K562 (cell line): ENCODE measurements around the gene MLN. TPM values are rescaled to one million over a fixed set of nuclear protein-coding genes. Genes with fewer than 3 reads are reported as not detected.

Experiments used
- ATAC-seq: fragments of 200-7000 bp; cut with Tn5 transposase; 3 replicates; pipeline ENCODE4 v1.9.1; 2020; ENCODE audit warnings: moderate library complexity
- BruUV-seq: library from RNA; stranded (reverse); fragments of 400-500 nt; replicated peaks from 2 replicates; lab custom pipeline; 2021; lab: Mats Ljungman, UMichigan
- CTCF ChIA-PET: fragments of 300-600 bp; formaldehyde crosslinking; extraction: SDS; loops from one replicate; lab custom pipeline; 2021; ENCODE audit warnings: low intra/inter-chr PET ratio; lab: Yijun Ruan, JAX
- POLR2A ChIA-PET: fragments of 300-600, 350-650 bp; sonication (Branson Sonifier 250); formaldehyde crosslinking; extraction: SDS; loops from one replicate; lab custom pipeline; 2021; ENCODE audit warnings: antibody characterized with exemption, inconsistent platforms; lab: Yijun Ruan, JAX
- DNase-seq, 4 experiments: peaks; one replicate each; pipeline versions ENCODE4 v3.0.0 to v3.0.0-alpha.2; 2011 to 2018; ENCODE audit warnings: low spot score in 3 of 4, mixed read lengths in 3 of 4; ENCODE audit errors: extremely low read depth in 1 of 4
- FAIRE-seq: peaks from 2 replicates; lab custom pipeline; 2011; peaks lifted over from hg19 to GRCh38; lab: Jason Lieb, UNC
- H2AFZ ChIP-seq: 2 replicates; pipeline ENCODE4 v1.6.0; 2011; ENCODE audit warnings: low read depth, low read length, control low read depth, inconsistent platforms
- H3K27ac ChIP-seq: fragments of 200-600 bp; 3 replicates; pipeline ENCODE4 v1.8.0; 2011; ENCODE audit warnings: low read depth, mild to moderate bottlenecking, control low read depth, inconsistent platforms, low read length, moderate library complexity, mixed read lengths; ENCODE audit errors: extremely low read depth
- H3K27me3 ChIP-seq, 2 experiments: fragments of 300-600 bp in 1 of 2; 2 replicates in 1 of 2; 3 replicates in 1 of 2; pipeline versions ENCODE4 v1.6.0 to v1.8.0; 2011; ENCODE audit warnings: inconsistent platforms in 2 of 2, low read length in 2 of 2, mild to moderate bottlenecking in 1 of 2, mixed read lengths in 1 of 2, moderate library complexity in 1 of 2; ENCODE audit not compliant: control insufficient read depth in 2 of 2, insufficient read depth in 2 of 2
- H3K36me3 ChIP-seq: fragments of 300-600 bp; 3 replicates; pipeline ENCODE4 v1.8.0; 2011; ENCODE audit warnings: mild to moderate bottlenecking, low read length, inconsistent platforms; ENCODE audit not compliant: control insufficient read depth, insufficient read depth
- H3K4me1 ChIP-seq, 2 experiments: fragments of 200-600 bp in 1 of 2; replicated peaks in 1 of 2; 2 replicates in 1 of 2; 3 replicates in 1 of 2; pipeline versions ENCODE4 v1.5.1 to v1.8.0; 2011; ENCODE audit warnings: inconsistent platforms in 2 of 2, low read length in 2 of 2, mild to moderate bottlenecking in 1 of 2, mixed read lengths in 1 of 2, moderate library complexity in 1 of 2; ENCODE audit not compliant: control insufficient read depth in 2 of 2, insufficient read depth in 2 of 2
- H3K4me2 ChIP-seq: 2 replicates; pipeline ENCODE4 v1.6.1; 2011; ENCODE audit warnings: low read length, control low read depth, inconsistent platforms, mixed read lengths; ENCODE audit not compliant: insufficient read depth
- H3K4me3 ChIP-seq: fragments of 200-600 bp; sonication (generic), shearing (Covaris generic); 2 replicates; pipeline ENCODE4 v1.5.1; 2016; ENCODE audit warnings: control low read depth, inconsistent platforms
- H3K79me2 ChIP-seq: fragments of 200-600 bp; 3 replicates; pipeline ENCODE4 v1.8.0; 2011; ENCODE audit warnings: low read length, inconsistent platforms; ENCODE audit not compliant: control insufficient read depth, insufficient read depth
- H3K9ac ChIP-seq, 2 experiments: 2 replicates each; pipeline versions ENCODE4 v1.6.0 to v1.6.1; 2011; ENCODE audit warnings: low read depth in 2 of 2, low read length in 2 of 2, control low read depth in 1 of 2, inconsistent platforms in 1 of 2, mild to moderate bottlenecking in 1 of 2, mixed read lengths in 1 of 2; ENCODE audit not compliant: insufficient read depth in 1 of 2
- H3K9me1 ChIP-seq: one replicate; pipeline ENCODE4 v1.6.0; 2011; ENCODE audit warnings: inconsistent platforms, mild to moderate bottlenecking, low read length, moderate library complexity; ENCODE audit not compliant: control insufficient read depth, insufficient read depth
- H3K9me3 ChIP-seq: replicated peaks from 2 replicates; pipeline ENCODE4 v1.5.1; 2011; ENCODE audit warnings: low read depth, low read length, inconsistent platforms; ENCODE audit not compliant: control insufficient read depth, insufficient read depth
- H4K20me1 ChIP-seq: replicated peaks from 2 replicates; pipeline ENCODE4 v1.6.1; 2011; ENCODE audit warnings: low read length, inconsistent platforms, mixed read lengths; ENCODE audit not compliant: control insufficient read depth, insufficient read depth
- ATF1 ChIP-seq, 2 experiments: fragments of 450-650 bp in 1 of 2; IDR thresholded peaks; 2 replicates each; pipeline ENCODE4 v1.6.1; 2016; ENCODE audit warnings: missing compliant biosample characterization in 1 of 2, missing genetic modification characterization in 1 of 2
- KLF16 ChIP-seq: IDR thresholded peaks from 2 replicates; pipeline ENCODE4 v1.6.1; 2016; ENCODE audit warnings: antibody characterized with exemption
- THRA ChIP-seq: fragments of 450-650 bp; IDR thresholded peaks from 2 replicates; pipeline ENCODE4 v1.6.1; 2017; ENCODE audit warnings: mild to moderate bottlenecking, moderate library complexity
- ZBTB11 ChIP-seq, 3 experiments: fragments of 200-800 bp in 1 of 3; fragments of 250-450 bp in 1 of 3; fragments of 450-650 bp in 1 of 3; sonication (Bioruptor Pico) in 1 of 3; sonication (Bioruptor generic) in 1 of 3; formaldehyde crosslinking in 1 of 3; IDR thresholded peaks; 2 replicates each; pipeline versions ENCODE4 v1.6.1 to v1.8.0; 2016 to 2022; ENCODE audit warnings: mild to moderate bottlenecking in 2 of 3, missing genetic modification characterization in 2 of 3, missing compliant biosample characterization in 1 of 3, moderate library complexity in 1 of 3
- ZC3H11A ChIP-seq: IDR thresholded peaks from 2 replicates; pipeline ENCODE4 v1.6.1; 2012; ENCODE audit warnings: low read depth, low read length, improper control_type of control experiment
- ZZZ3 ChIP-seq: fragments of 450-650 bp; IDR thresholded peaks from 2 replicates; pipeline ENCODE4 v1.6.1; 2016; ENCODE audit warnings: antibody characterized with exemption, mild to moderate bottlenecking, moderate library complexity
- WGBS: fragments of 100-300 bp; shearing (Covaris generic); methylation state at CpG from one replicate; pipeline ENCODE4 v1.1.6; 2016; ENCODE audit warnings: low coverage, mixed read lengths; ENCODE audit not compliant: insufficient coverage; ENCODE audit errors: missing lambda C conversion rate; 5-methylcytosine and 5-hydroxymethylcytosine counted together
- in situ Hi-C: fragments of 300-500 bp; cut with MboI; formaldehyde crosslinking; loops from 4 replicates; pipeline ENCODE4 v1.15.0; 2018; ENCODE audit warnings: inconsistent platforms, mixed read lengths
- intact Hi-C: fragments of 100-400 bp; cut with micrococcal nuclease; formaldehyde crosslinking; loops from 2 replicates; pipeline ENCODE4 v1.14.2; 2022
- polyA plus RNA-seq, 8 experiments: library from polyadenylated mRNA; depleted of rRNA in 4 of 8; stranded (reverse) in 5 of 8; unstranded in 3 of 8; fragments of >200 nt; fragmentation: Nextera tagmentation in 2 of 8; fragmentation: Illumina TruSeq in 1 of 8; extraction: Ambion mirVana in 2 of 8; extraction: Trizol in 1 of 8; gene quantifications; 2 replicates each; pipeline versions ENCODE4 v1.2.1 to v1.2.3, GENCODE V29; 2011 to 2014; ENCODE audit warnings: inconsistent platforms in 1 of 8, missing spikeins in 1 of 8
- total RNA-seq, 7 experiments: library from RNA; depleted of rRNA in 6 of 7; stranded (reverse); fragments of >200 nt in 6 of 7; fragmentation: Illumina TruSeq in 2 of 7; extraction: Trizol in 2 of 7; gene quantifications; 2 replicates each; pipeline versions ENCODE4 v1.2.1 to v1.2.3, GENCODE V29; 2011 to 2021; ENCODE audit warnings: low replicate concordance in 1 of 7

MLN gene
- total and polyA plus RNA-seq, 9 of the 15 experiments (the other 6 are each of a cell fraction or from before 2014, with no cell fraction given) = not detected

- no peaks in the 10 kb centered on the region for H3K79me2 ChIP-seq
- DNase-seq (no peak), FAIRE-seq (no peak), ATAC-seq (no peak)
- ChIA-PET CTCF (no interaction called here), POLR2A (interaction anchor here (0.6 kb wide), 2 partner anchors 319 to 1102 kb away, joined by 3 to 4 read pairs; no protein-coding TSS in a partner anchor)
- no peak overlapping the region for H2AFZ ChIP-seq
- H3K9ac ChIP-seq = no peak overlapping the region
- BruUV-seq = no TSS peak
- peaks cover 2 to 13% of the 10 kb centered on the region in 2 experiments; a peak in 3 of 5 replicates for H3K4me1 ChIP-seq
- no peak overlapping the region for H3K4me2 ChIP-seq
- 0% methylated on average over 7 of the region's 7 CpGs for WGBS
- in situ Hi-C loops (no loop called here), intact Hi-C loops (no loop called here)
- peaks cover 26 to 70% of the 10 kb centered on the region in 2 experiments; a peak in 4 of 5 replicates for H3K27me3 ChIP-seq
- H3K9me1 ChIP-seq = peaks cover 3% of the 10 kb centered on the region
- no peak overlapping the region for H3K4me3 ChIP-seq
- TF ChIP-seq ZBTB11 (CRISPR knock-in tag; IDR thresholded peaks at IDR 0.05) = no peak
- no peak for TF ChIP-seq KLF16
- no peak for TF ChIP-seq ZC3H11A
- TF ChIP-seq ZZZ3 = no peak
- no peak for TF ChIP-seq THRA
- no peak for TF ChIP-seq ATF1 (CRISPR knock-in tag; IDR thresholded peaks at IDR 0.05)
- TF ChIP-seq ATF1 (tag; IDR thresholded peaks at IDR 0.05) = no peak
- no peak overlapping the region for H3K27ac ChIP-seq
- no peaks in the 10 kb centered on the region for H3K36me3 ChIP-seq
- no peaks in the 10 kb centered on the region for H3K9me3 ChIP-seq
- peaks cover 12% of the 10 kb centered on the region; the same call in 1 of the 2 replicates for H4K20me1 ChIP-seq
Measured at GRCh38 chr6:33749401-33749800, 54.4 kb downstream of the MLN start.
